ENCODE measurements around the gene SIRT4. TPM values are rescaled to one million over a fixed set of nuclear protein-coding genes. Genes with fewer than 3 reads are reported as not detected.

The SIRT4 gene
- total and polyA plus RNA-seq, 2 donors = 2.8 TPM

GRCh38 chr12:120356567-120357030, 54.5 kb downstream of the SIRT4 start:
- Histone ChIP-seq H3K4me3 (ENCODE audit: low read length in 2 of 2) (no peak overlapping the region), H3K27ac (ENCODE audit: low read depth in 1 of 2, low read length in 1 of 2) (no peak overlapping the region), H3K4me1 (ENCODE audit: control insufficient read depth in 2 of 2, insufficient read depth in 2 of 2, low read length in 2 of 2) (peaks cover 0 to 2% of the 10 kb centered on the region in 2 donors), H3K27me3 (ENCODE audit: control insufficient read depth in 2 of 2, insufficient read depth in 1 of 2, low read length in 1 of 2) (peaks cover 13 to 49% of the 10 kb centered on the region in 2 donors), H3K36me3 (ENCODE audit: control insufficient read depth in 2 of 2, insufficient read depth in 2 of 2, low read length in 1 of 2) (no peaks in the 10 kb centered on the region), H3K9me3 (ENCODE audit: control insufficient read depth in 2 of 2, insufficient read depth in 1 of 2, low read length in 1 of 2) (peaks cover 0 to 4% of the 10 kb centered on the region in 2 donors)
- peak in 8 of 9 donors; percentile 16 to 56 (median 32) for DNase-seq (ENCODE audit: low read depth in 6 of 9, low spot score in 9 of 9)
- WGBS = 74% methylated on average over 13 of the region's 13 CpGs

- H3K27me3 ChIP-seq (ENCODE audit: control insufficient read depth in 2 of 2, insufficient read depth in 1 of 2, low read length in 1 of 2) = peaks cover 16 to 54% of the 10 kb centered on the region in 2 donors
- H3K9me3 ChIP-seq (ENCODE audit: control insufficient read depth in 2 of 2, insufficient read depth in 1 of 2, low read length in 1 of 2) = peaks cover 0 to 4% of the 10 kb centered on the region in 2 donors
- H3K4me1 ChIP-seq (ENCODE audit: control insufficient read depth in 2 of 2, insufficient read depth in 2 of 2, low read length in 2 of 2) = peaks cover 0 to 7% of the 10 kb centered on the region in 2 donors
- no peaks in the 10 kb centered on the region for H3K36me3 ChIP-seq (ENCODE audit: control insufficient read depth in 2 of 2, insufficient read depth in 2 of 2, low read length in 1 of 2)
- WGBS = 90% methylated on average over 5 of the region's 5 CpGs
- no peak for DNase-seq (ENCODE audit: low read depth in 6 of 9, low spot score in 9 of 9)
- H3K27ac ChIP-seq (ENCODE audit: low read depth in 1 of 2, low read length in 1 of 2) = no peak overlapping the region
- H3K4me3 ChIP-seq (ENCODE audit: low read length in 2 of 2) = no peak overlapping the region
Observed at GRCh38 chr12:120357104-120357503, 55.0 kb downstream of the SIRT4 start.

- H3K27ac ChIP-seq (ENCODE audit: low read depth in 1 of 2, low read length in 1 of 2) = no peak overlapping the region
- WGBS = 60% methylated on average over 19 of the region's 19 CpGs
- peaks cover 24 to 65% of the 10 kb centered on the region in 2 donors for H3K27me3 ChIP-seq (ENCODE audit: control insufficient read depth in 2 of 2, insufficient read depth in 1 of 2, low read length in 1 of 2)
- no peaks in the 10 kb centered on the region for H3K36me3 ChIP-seq (ENCODE audit: control insufficient read depth in 2 of 2, insufficient read depth in 2 of 2, low read length in 1 of 2)
- H3K9me3 ChIP-seq (ENCODE audit: control insufficient read depth in 2 of 2, insufficient read depth in 1 of 2, low read length in 1 of 2) = peaks cover 0 to 4% of the 10 kb centered on the region in 2 donors
- peaks cover 0 to 7% of the 10 kb centered on the region in 2 donors for H3K4me1 ChIP-seq (ENCODE audit: control insufficient read depth in 2 of 2, insufficient read depth in 2 of 2, low read length in 2 of 2)
- DNase-seq (ENCODE audit: low read depth in 6 of 9, low spot score in 9 of 9) = no peak
- H3K4me3 ChIP-seq (ENCODE audit: low read length in 2 of 2) = no peak overlapping the region
Observed at GRCh38 chr12:120358412-120359100, 56.4 kb downstream of the SIRT4 start.

- H3K9me3 ChIP-seq (ENCODE audit: control insufficient read depth in 2 of 2, insufficient read depth in 1 of 2, low read length in 1 of 2) = peaks cover 0 to 4% of the 10 kb centered on the region in 2 donors
- no peaks in the 10 kb centered on the region for H3K36me3 ChIP-seq (ENCODE audit: control insufficient read depth in 2 of 2, insufficient read depth in 2 of 2, low read length in 1 of 2)
- peaks cover 0 to 7% of the 10 kb centered on the region in 2 donors for H3K4me1 ChIP-seq (ENCODE audit: control insufficient read depth in 2 of 2, insufficient read depth in 2 of 2, low read length in 2 of 2)
- H3K27me3 ChIP-seq (ENCODE audit: control insufficient read depth in 2 of 2, insufficient read depth in 1 of 2, low read length in 1 of 2) = peaks cover 25 to 69% of the 10 kb centered on the region in 2 donors
- 90% methylated on average over 1 of the region's 1 CpG for WGBS
- no peak overlapping the region for H3K4me3 ChIP-seq (ENCODE audit: low read length in 2 of 2)
- H3K27ac ChIP-seq (ENCODE audit: low read depth in 1 of 2, low read length in 1 of 2) = no peak overlapping the region
- DNase-seq (ENCODE audit: low read depth in 6 of 9, low spot score in 9 of 9) = no peak
Observed at GRCh38 chr12:120359128-120359527, 57.0 kb downstream of the SIRT4 start.

- H3K4me1 ChIP-seq (ENCODE audit: control insufficient read depth in 2 of 2, insufficient read depth in 2 of 2, low read length in 2 of 2) = peaks cover 0 to 7% of the 10 kb centered on the region in 2 donors
- 13% methylated on average over 56 of the region's 56 CpGs for WGBS
- H3K9me3 ChIP-seq (ENCODE audit: control insufficient read depth in 2 of 2, insufficient read depth in 1 of 2, low read length in 1 of 2) = peaks cover 0 to 2% of the 10 kb centered on the region in 2 donors
- peaks cover 34 to 93% of the 10 kb centered on the region in 2 donors for H3K27me3 ChIP-seq (ENCODE audit: control insufficient read depth in 2 of 2, insufficient read depth in 1 of 2, low read length in 1 of 2)
- peak in 6 of 9 donors; percentile 14 to 51 (median 28) for DNase-seq (ENCODE audit: low read depth in 6 of 9, low spot score in 9 of 9)
- H3K27ac ChIP-seq (ENCODE audit: low read depth in 1 of 2, low read length in 1 of 2) = no peak overlapping the region
- H3K4me3 ChIP-seq (ENCODE audit: low read length in 2 of 2) = peak overlapping the region in 1 of 2 donors; percentile 12
- H3K36me3 ChIP-seq (ENCODE audit: control insufficient read depth in 2 of 2, insufficient read depth in 2 of 2, low read length in 1 of 2) = no peaks in the 10 kb centered on the region
Observed at GRCh38 chr12:120361506-120362208, 59.5 kb downstream of the SIRT4 start.

Other genes starting within 250 kb of the SIRT4 start
- gene RAB35, start 185.6 kb upstream of the SIRT4 start, total RNA-seq = 32.2 TPM
- gene RAB35, start 185.6 kb upstream of the SIRT4 start, polyA plus RNA-seq = 37.5 TPM
- 34.5 TPM for gene GCN1, start 107.6 kb upstream of the SIRT4 start, total RNA-seq
- 22.4 TPM for gene GCN1, start 107.6 kb upstream of the SIRT4 start, polyA plus RNA-seq
- 3,220 TPM for gene RPLP0, start 101.2 kb upstream of the SIRT4 start, total RNA-seq
- 2,741 TPM for gene RPLP0, start 101.2 kb upstream of the SIRT4 start, polyA plus RNA-seq
- 7.2 TPM for gene PXN, start 36.6 kb upstream of the SIRT4 start, total RNA-seq
- gene PXN, start 36.6 kb upstream of the SIRT4 start, polyA plus RNA-seq = 112 TPM
- 19,743 TPM for gene RNU4-2, start 10.4 kb upstream of the SIRT4 start, total RNA-seq
- gene RNU4-2, start 10.4 kb upstream of the SIRT4 start, polyA plus RNA-seq = not detected
- gene RNU4-1, start 9.1 kb upstream of the SIRT4 start, total RNA-seq = 7,767 TPM
- gene RNU4-1, start 9.1 kb upstream of the SIRT4 start, polyA plus RNA-seq = not detected
- 0.09 TPM for gene PLA2G1B, start 25.5 kb downstream of the SIRT4 start, total RNA-seq
- 1.5 TPM for gene PLA2G1B, start 25.5 kb downstream of the SIRT4 start, polyA plus RNA-seq
- gene MSI1, start 66.8 kb downstream of the SIRT4 start, total RNA-seq = 0.05 TPM
- gene MSI1, start 66.8 kb downstream of the SIRT4 start, polyA plus RNA-seq = 0.25 TPM
- gene COX6A1, start 135.8 kb downstream of the SIRT4 start, total RNA-seq = 443 TPM
- 494 TPM for gene COX6A1, start 135.8 kb downstream of the SIRT4 start, polyA plus RNA-seq
- gene TRIAP1, start 144.1 kb downstream of the SIRT4 start, total RNA-seq = 34.8 TPM
- 50.3 TPM for gene TRIAP1, start 144.1 kb downstream of the SIRT4 start, polyA plus RNA-seq
- gene GATC, start 144.1 kb downstream of the SIRT4 start, total RNA-seq = 22.8 TPM
- gene GATC, start 144.1 kb downstream of the SIRT4 start, polyA plus RNA-seq = 14.4 TPM
- gene SRSF9, start 167.4 kb downstream of the SIRT4 start, total RNA-seq = 152 TPM
- 178 TPM for gene SRSF9, start 167.4 kb downstream of the SIRT4 start, polyA plus RNA-seq
- gene DYNLL1, start 193.8 kb downstream of the SIRT4 start, total RNA-seq = 248 TPM
- 410 TPM for gene DYNLL1, start 193.8 kb downstream of the SIRT4 start, polyA plus RNA-seq
- 32.6 TPM for gene COQ5, start 226.8 kb downstream of the SIRT4 start, total RNA-seq
- gene COQ5, start 226.8 kb downstream of the SIRT4 start, polyA plus RNA-seq = 47.5 TPM
- gene RNF10, start 232.0 kb downstream of the SIRT4 start, total RNA-seq = 44.8 TPM
- 165 TPM for gene RNF10, start 232.0 kb downstream of the SIRT4 start, polyA plus RNA-seq

All from thymus (tissue), 11 donors.